ENCODE measurements around the gene ADRA2C. TPM values are rescaled to one million over a fixed set of nuclear protein-coding genes. Genes with fewer than 3 reads are reported as not detected.
A peak's percentile ranks its signal among the peaks of the same experiment; 100 is the strongest.

Gene ADRA2C
- polyA plus RNA-seq, 1 experiment: not detected

DNA sequence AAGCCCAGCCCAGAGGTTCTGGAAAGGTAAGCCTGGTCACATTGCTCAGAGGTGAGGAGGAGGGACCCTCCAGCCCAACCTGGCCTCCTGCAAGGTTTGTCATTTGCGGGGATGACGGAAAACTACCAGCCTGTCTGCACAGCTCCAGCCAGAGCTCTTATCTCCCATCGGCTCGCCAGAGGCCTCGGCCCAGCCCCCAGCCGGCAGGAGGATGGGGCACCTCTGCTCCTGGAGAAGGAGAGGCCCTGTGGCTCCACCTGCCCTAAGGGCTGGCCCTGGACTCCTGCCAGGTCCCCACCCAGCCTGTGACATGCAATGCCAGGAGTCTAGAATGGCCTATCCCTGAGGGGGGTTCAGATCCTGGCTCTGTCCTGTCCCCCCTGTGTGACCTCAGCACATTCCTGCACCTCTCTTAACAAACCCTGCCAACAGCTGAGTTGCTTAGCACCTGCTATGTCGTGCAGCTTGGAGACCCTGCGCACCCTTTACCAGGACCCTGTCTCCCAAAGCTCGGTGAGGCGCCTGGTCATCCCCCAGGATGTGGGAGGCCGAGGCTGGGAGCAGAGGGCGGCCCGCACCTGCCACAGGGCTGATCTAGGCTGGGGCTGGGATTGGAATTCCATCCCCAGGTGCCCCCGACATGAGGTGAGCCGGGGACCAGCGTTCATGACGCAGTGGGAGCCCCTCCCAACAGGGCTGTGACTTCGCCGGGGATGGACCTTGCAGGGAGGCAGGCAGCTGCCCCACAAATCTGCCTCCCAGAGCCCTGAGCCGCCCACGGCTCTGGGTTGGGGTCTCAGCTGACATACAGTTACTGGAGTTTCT lies 14.4 kb downstream of the ADRA2C start:
- peaks cover 19% of the 10 kb centered on the region for H3K9me3 ChIP-seq (ENCODE audit: control insufficient read depth, insufficient read depth, low read length)
- no peak for DNase-seq (ENCODE audit: low read depth, low spot score)
- CTCF ChIA-PET: no interaction called here
- H3K4me3 ChIP-seq (ENCODE audit: low read depth, low read length): no peak overlapping the region
- TF ChIP-seq, protein P1, sequence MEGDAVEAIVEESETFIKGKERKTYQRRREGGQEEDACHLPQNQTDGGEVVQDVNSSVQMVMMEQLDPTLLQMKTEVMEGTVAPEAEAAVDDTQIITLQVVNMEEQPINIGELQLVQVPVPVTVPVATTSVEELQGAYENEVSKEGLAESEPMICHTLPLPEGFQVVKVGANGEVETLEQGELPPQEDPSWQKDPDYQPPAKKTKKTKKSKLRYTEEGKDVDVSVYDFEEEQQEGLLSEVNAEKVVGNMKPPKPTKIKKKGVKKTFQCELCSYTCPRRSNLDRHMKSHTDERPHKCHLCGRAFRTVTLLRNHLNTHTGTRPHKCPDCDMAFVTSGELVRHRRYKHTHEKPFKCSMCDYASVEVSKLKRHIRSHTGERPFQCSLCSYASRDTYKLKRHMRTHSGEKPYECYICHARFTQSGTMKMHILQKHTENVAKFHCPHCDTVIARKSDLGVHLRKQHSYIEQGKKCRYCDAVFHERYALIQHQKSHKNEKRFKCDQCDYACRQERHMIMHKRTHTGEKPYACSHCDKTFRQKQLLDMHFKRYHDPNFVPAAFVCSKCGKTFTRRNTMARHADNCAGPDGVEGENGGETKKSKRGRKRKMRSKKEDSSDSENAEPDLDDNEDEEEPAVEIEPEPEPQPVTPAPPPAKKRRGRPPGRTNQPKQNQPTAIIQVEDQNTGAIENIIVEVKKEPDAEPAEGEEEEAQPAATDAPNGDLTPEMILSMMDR (IDR thresholded peaks at IDR 0.05; ENCODE audit: low read depth, low read length): no peak
- no peaks in the 10 kb centered on the region for H3K27me3 ChIP-seq (ENCODE audit: control insufficient read depth, insufficient read depth, low read length)
- POLR2A ChIA-PET: no interaction called here
- no peak overlapping the region for H3K27ac ChIP-seq (ENCODE audit: low read depth, low read length)

DNA sequence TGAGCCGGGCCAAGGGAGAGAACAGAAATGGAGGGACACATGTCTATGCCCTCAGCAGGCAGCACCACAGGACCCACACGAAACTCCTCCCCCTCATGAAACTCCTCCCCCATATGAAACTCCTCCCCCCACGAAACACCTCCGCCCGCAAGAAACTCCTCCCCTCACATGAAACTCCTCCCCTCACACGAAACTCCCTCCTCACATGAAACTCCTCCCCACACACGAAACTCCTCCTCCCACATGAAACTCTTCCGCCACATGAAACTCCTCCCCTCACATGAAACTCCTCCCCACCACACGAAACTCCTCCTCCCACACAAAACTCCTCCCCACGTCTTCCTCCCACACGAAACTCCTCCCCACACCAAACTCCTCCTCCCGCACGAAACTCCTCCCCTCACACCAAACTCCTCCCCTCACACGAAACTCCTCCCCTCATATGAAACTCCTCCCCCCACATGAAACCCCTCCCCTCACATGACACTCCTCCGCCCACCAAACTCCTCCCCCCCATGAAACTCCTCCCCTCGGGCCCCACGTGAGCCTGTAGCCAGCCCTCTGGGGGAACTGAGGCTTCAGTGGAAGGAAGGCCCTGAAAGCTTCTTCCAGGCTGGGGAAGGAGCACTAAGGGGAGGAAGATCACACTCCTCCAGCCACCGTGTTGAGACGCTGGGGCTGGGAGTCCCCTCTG lies 15.2 kb downstream of the ADRA2C start:
- no peaks in the 10 kb centered on the region for H3K27me3 ChIP-seq (ENCODE audit: control insufficient read depth, insufficient read depth, low read length)
- ChIA-PET POLR2A (no interaction called here), CTCF (no interaction called here)
- TF ChIP-seq, protein P1 (IDR thresholded peaks at IDR 0.05; ENCODE audit: low read depth, low read length): no peak
- H3K4me3 ChIP-seq (ENCODE audit: low read depth, low read length): no peak overlapping the region
- DNase-seq (ENCODE audit: low read depth, low spot score): no peak
- peaks cover 19% of the 10 kb centered on the region for H3K9me3 ChIP-seq (ENCODE audit: control insufficient read depth, insufficient read depth, low read length)
- no peak overlapping the region for H3K27ac ChIP-seq (ENCODE audit: low read depth, low read length)

DNA sequence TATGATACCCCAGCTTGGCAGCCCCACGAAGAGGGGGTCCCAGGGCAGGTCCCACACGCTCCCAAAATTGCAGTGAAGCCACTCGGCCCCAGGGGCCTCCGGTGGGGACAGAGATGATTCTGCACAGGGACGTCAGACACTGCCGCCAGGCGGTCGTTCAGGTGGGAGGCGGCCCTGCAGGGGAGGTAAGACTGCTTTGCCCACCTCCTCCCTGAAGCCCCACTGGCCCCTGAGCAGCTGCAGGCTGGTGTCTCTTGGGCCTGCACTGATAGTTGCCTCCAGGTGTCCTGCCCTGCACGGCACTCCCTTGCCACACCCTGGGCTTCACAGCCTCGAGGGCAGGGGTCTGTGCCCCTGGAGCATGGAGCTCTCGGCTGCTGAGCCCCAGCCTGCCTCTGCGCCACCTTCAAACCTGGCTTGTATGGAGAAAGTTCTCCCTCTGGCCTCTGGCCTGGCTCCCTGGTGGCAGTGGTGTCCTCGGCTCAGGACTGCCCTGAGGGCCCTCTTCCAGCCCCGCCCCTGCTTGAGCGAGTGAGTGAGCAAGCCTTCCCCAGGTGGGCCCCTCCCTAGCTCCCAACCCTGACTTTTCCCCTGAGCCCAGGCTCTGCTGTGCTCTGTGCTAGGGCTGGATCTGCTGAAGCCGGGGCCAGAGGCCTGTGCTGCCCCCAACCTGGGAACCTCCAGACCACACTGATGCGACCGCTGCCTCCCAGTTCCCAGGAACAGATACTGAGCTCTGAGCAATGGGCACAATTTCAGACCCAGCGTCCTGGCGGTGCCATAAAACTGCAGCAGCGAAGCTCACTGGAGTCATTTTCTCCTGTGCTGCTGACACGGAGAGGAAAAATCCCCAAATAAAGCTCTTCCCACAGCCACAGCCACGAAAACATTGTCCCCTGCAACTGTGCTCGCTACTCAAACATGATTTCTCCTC lies 16.1 kb downstream of the ADRA2C start:
- no peak overlapping the region for H3K4me3 ChIP-seq (ENCODE audit: low read depth, low read length)
- CTCF ChIA-PET: no interaction called here
- POLR2A ChIA-PET: no interaction called here
- no peak for DNase-seq (ENCODE audit: low read depth, low spot score)
- H3K9me3 ChIP-seq (ENCODE audit: control insufficient read depth, insufficient read depth, low read length): peaks cover 19% of the 10 kb centered on the region
- H3K27ac ChIP-seq (ENCODE audit: low read depth, low read length): no peak overlapping the region
- TF ChIP-seq, protein P1 (IDR thresholded peaks at IDR 0.05; ENCODE audit: low read depth, low read length): no peak
- no peaks in the 10 kb centered on the region for H3K27me3 ChIP-seq (ENCODE audit: control insufficient read depth, insufficient read depth, low read length)

DNA sequence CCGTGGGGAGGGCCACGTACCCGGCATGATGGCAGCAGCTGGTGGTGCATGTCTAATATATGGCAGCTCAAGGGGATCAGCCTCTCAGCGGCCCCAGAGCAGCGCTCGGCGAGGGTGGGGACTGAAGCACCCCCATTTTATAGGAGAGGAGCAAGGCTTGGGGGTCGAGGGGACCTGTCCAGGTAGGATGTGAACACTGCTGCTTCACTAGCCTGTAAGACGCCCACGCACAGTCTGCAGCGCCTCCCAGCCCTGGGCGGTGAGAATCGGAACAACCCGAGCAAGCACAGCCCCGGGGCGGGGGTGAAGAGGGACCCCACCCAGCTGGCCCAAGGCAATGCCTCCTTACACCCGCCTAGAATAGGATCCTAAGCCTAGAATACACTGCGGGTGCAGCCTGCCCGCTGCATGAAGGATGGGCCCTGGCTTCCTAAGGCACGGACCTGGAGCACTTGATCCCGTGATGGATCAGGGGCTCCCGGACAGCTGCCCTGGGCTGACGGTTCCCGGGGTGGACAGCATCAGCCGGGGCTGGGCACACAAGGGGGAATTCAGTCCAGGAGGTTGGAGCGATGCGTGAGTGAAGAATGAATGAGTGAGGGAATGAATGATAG lies 17.6 kb downstream of the ADRA2C start:
- CTCF ChIA-PET: no interaction called here
- peaks cover 19% of the 10 kb centered on the region for H3K9me3 ChIP-seq (ENCODE audit: control insufficient read depth, insufficient read depth, low read length)
- no peak overlapping the region for H3K27ac ChIP-seq (ENCODE audit: low read depth, low read length)
- no peak overlapping the region for H3K4me3 ChIP-seq (ENCODE audit: low read depth, low read length)
- TF ChIP-seq, protein P1 (IDR thresholded peaks at IDR 0.05; ENCODE audit: low read depth, low read length): 0 out of 2 replicates have a peak, but pooled peaks have one; percentile 14
- H3K27me3 ChIP-seq (ENCODE audit: control insufficient read depth, insufficient read depth, low read length): no peaks in the 10 kb centered on the region
- POLR2A ChIA-PET: no interaction called here
- DNase-seq (ENCODE audit: low read depth, low spot score): no peak

All from AG04450 (cell line).